ENCODE results near the gene NRXN3.

DNA sequence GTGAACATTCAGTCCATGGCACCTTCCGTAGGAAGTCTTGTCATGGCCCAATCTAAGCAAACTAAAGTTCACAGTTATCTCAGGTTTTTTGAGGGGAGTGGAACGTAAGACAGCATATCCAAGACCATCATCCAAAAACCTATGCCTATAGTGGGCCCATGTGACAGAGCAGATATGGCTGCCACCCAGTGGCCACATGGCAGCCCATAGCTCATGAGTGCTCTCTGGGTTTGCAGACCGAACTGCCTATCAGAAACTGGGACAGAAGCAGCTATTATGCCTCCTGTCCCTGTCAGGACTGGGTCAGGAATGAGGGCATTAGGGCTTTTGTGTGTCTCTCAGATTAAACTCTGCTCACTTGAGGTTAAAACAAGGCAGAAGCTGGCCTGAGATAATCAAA lies 503.7 kb downstream of the NRXN3 start:
- TF ChIP-seq, protein P1, sequence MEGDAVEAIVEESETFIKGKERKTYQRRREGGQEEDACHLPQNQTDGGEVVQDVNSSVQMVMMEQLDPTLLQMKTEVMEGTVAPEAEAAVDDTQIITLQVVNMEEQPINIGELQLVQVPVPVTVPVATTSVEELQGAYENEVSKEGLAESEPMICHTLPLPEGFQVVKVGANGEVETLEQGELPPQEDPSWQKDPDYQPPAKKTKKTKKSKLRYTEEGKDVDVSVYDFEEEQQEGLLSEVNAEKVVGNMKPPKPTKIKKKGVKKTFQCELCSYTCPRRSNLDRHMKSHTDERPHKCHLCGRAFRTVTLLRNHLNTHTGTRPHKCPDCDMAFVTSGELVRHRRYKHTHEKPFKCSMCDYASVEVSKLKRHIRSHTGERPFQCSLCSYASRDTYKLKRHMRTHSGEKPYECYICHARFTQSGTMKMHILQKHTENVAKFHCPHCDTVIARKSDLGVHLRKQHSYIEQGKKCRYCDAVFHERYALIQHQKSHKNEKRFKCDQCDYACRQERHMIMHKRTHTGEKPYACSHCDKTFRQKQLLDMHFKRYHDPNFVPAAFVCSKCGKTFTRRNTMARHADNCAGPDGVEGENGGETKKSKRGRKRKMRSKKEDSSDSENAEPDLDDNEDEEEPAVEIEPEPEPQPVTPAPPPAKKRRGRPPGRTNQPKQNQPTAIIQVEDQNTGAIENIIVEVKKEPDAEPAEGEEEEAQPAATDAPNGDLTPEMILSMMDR (IDR thresholded peaks at IDR 0.05) = no peak
- TF ChIP-seq POLR2A (IDR thresholded peaks at IDR 0.05) = no peak

Measured in heart left ventricle (tissue), 13 donors.